ENCODE results near the gene SPATA21.

The SPATA21 gene

DNA sequence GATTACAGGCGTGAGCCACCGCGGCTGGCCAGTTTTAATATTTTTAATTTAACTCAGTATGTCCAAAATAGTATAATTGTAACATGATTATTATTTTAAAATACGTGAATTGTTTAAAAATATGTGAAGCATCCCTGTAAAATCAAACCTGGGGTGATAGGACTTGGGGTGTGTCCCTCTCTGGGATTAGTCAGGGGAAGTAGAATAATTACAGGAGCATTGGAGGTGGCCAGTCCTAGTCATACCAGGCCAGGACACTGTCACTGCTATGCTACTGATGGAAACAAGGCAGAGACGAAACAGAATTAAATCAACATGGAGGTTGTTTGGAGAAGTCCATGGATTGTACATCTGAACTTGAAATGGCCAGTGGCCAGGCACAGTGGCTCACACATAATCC lies 53.3 kb downstream of the SPATA21 start:
- Histone ChIP-seq H3K27ac (ENCODE audit: low read length) (no peak overlapping the region), H3K4me3 (ENCODE audit: low read depth in 1 of 2, low read length in 2 of 2) (no peak overlapping the region), H3K9ac (ENCODE audit: low read depth, low read length) (no peak overlapping the region), H3K4me2 (ENCODE audit: insufficient read depth, low read length) (no peak overlapping the region), H3K9me3 (ENCODE audit: insufficient read depth, low read length, severe bottlenecking) (no peaks in the 10 kb centered on the region), H4K20me1 (ENCODE audit: insufficient read depth, low read length) (peaks cover 92% of the 10 kb centered on the region), H3K79me2 (ENCODE audit: insufficient read depth, low read length) (peaks cover 99% of the 10 kb centered on the region), H2AFZ (ENCODE audit: low read depth, low read length) (no peak overlapping the region), H3K27me3 (ENCODE audit: insufficient read depth, low read length, poor library complexity) (no peaks in the 10 kb centered on the region), H3K36me3 (ENCODE audit: insufficient read depth, low read length) (peaks cover 21% of the 10 kb centered on the region), H3K4me1 (ENCODE audit: insufficient read depth, low read length) (peaks cover 6% of the 10 kb centered on the region)
- TF ChIP-seq EZH2 (IDR thresholded peaks at IDR 0.05; ENCODE audit: borderline replicate concordance, low read depth, low read length, severe bottlenecking): no peak
- TF ChIP-seq, protein P1, sequence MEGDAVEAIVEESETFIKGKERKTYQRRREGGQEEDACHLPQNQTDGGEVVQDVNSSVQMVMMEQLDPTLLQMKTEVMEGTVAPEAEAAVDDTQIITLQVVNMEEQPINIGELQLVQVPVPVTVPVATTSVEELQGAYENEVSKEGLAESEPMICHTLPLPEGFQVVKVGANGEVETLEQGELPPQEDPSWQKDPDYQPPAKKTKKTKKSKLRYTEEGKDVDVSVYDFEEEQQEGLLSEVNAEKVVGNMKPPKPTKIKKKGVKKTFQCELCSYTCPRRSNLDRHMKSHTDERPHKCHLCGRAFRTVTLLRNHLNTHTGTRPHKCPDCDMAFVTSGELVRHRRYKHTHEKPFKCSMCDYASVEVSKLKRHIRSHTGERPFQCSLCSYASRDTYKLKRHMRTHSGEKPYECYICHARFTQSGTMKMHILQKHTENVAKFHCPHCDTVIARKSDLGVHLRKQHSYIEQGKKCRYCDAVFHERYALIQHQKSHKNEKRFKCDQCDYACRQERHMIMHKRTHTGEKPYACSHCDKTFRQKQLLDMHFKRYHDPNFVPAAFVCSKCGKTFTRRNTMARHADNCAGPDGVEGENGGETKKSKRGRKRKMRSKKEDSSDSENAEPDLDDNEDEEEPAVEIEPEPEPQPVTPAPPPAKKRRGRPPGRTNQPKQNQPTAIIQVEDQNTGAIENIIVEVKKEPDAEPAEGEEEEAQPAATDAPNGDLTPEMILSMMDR (IDR thresholded peaks at IDR 0.05; ENCODE audit: borderline replicate concordance, extremely low read depth, low read length, poor library complexity, severe bottlenecking): no peak
- DNase-seq (no peak), ATAC-seq (ENCODE audit: insufficient read depth, low read depth) (no peak)

DNA sequence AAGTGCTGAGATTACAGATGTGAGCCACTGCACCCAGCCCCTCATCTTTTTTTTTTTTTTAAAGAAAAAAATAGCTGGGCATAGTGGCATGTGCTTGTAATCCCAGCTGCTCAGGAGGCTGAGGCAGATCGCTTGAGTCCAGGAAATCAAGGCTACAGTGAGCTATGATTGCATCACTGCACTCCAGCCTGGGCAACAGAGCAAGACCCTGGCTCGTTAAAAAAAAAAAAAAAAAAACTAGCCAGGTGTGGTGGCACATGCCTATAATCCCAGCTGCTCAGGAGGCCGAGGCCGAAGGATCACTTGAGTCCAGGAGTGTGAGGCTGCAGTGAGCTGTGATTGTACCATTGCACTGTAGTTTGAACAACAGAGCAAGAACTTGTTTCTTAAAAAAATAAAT lies 56.4 kb downstream of the SPATA21 start:
- Histone ChIP-seq H3K9ac (ENCODE audit: low read depth, low read length) (no peak overlapping the region), H2AFZ (ENCODE audit: low read depth, low read length) (no peak overlapping the region), H3K36me3 (ENCODE audit: insufficient read depth, low read length) (peaks cover 12% of the 10 kb centered on the region), H3K9me3 (ENCODE audit: insufficient read depth, low read length, severe bottlenecking) (no peaks in the 10 kb centered on the region), H3K27ac (ENCODE audit: low read length) (no peak overlapping the region), H3K79me2 (ENCODE audit: insufficient read depth, low read length) (peaks cover 99% of the 10 kb centered on the region), H3K27me3 (ENCODE audit: insufficient read depth, low read length, poor library complexity) (no peaks in the 10 kb centered on the region), H4K20me1 (ENCODE audit: insufficient read depth, low read length) (peaks cover 91% of the 10 kb centered on the region), H3K4me3 (ENCODE audit: low read depth in 1 of 2, low read length in 2 of 2) (no peak overlapping the region), H3K4me2 (ENCODE audit: insufficient read depth, low read length) (no peak overlapping the region), H3K4me1 (ENCODE audit: insufficient read depth, low read length) (no peaks in the 10 kb centered on the region)
- DNase-seq: no peak
- no peak for ATAC-seq (ENCODE audit: insufficient read depth, low read depth)
- TF ChIP-seq EZH2 (IDR thresholded peaks at IDR 0.05; ENCODE audit: borderline replicate concordance, low read depth, low read length, severe bottlenecking): no peak
- TF ChIP-seq, protein P1 (IDR thresholded peaks at IDR 0.05; ENCODE audit: borderline replicate concordance, extremely low read depth, low read length, poor library complexity, severe bottlenecking): no peak

DNA sequence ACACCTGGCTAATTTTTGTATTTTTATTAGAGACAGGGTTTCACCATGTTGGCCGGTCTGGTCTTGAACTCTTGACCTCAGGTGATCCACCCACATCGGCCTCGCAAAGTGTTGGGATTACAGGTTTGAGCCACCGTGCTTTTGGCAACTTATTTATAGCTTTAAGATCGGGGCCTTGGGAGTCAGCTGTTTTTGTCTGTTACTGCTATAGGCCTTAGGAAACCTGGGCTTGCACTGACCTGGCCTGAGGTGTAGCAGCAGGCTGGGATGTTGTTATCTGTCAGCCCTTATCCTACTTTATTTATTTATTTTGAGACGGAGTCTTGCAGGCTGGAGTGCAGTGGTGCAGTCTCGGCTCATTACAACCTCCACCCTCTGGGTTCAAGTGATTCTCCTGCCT lies 58.8 kb downstream of the SPATA21 start:
- Histone ChIP-seq H3K27ac (ENCODE audit: low read length) (no peak overlapping the region), H2AFZ (ENCODE audit: low read depth, low read length) (no peak overlapping the region), H3K79me2 (ENCODE audit: insufficient read depth, low read length) (peaks cover 100% of the 10 kb centered on the region), H3K9me3 (ENCODE audit: insufficient read depth, low read length, severe bottlenecking) (no peaks in the 10 kb centered on the region), H3K9ac (ENCODE audit: low read depth, low read length) (no peak overlapping the region), H3K4me3 (ENCODE audit: low read depth in 1 of 2, low read length in 2 of 2) (no peak overlapping the region), H3K4me2 (ENCODE audit: insufficient read depth, low read length) (no peak overlapping the region), H3K27me3 (ENCODE audit: insufficient read depth, low read length, poor library complexity) (no peaks in the 10 kb centered on the region), H4K20me1 (ENCODE audit: insufficient read depth, low read length) (peaks cover 93% of the 10 kb centered on the region), H3K36me3 (ENCODE audit: insufficient read depth, low read length) (peaks cover 9% of the 10 kb centered on the region; the same call in 1 of the 2 replicates), H3K4me1 (ENCODE audit: insufficient read depth, low read length) (0 out of 2 replicates have a peak, but pooled peaks cover 2% of the 10 kb centered on the region)
- TF ChIP-seq EZH2 (IDR thresholded peaks at IDR 0.05; ENCODE audit: borderline replicate concordance, low read depth, low read length, severe bottlenecking): no peak
- TF ChIP-seq, protein P1 (IDR thresholded peaks at IDR 0.05; ENCODE audit: borderline replicate concordance, extremely low read depth, low read length, poor library complexity, severe bottlenecking): no peak
- DNase-seq (no peak), ATAC-seq (ENCODE audit: insufficient read depth, low read depth) (no peak)

DNA sequence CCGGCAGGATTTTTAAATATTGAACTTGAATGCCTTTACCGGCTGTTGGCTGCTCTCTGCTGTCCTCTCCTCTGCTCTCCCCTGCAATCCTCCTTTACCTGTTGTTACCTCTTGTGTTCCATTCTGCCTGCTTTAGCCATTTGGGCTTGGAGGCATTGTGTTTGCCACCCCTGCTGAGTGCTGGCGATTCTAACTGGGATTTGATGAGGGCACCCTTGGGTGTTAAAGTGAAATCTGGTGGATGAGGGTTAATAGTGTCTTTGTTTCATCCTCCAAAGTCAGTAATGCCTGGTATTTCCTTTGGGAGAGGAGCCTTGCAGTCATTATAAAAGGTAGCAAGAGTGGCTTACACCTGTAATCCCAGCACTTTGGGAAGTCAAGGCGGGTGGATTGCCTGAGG lies 60.3 kb downstream of the SPATA21 start:
- ATAC-seq (ENCODE audit: insufficient read depth, low read depth): no peak
- Histone ChIP-seq H3K4me2 (ENCODE audit: insufficient read depth, low read length) (no peak overlapping the region), H3K27ac (ENCODE audit: low read length) (no peak overlapping the region; the same call in 1 of the 2 replicates), H3K36me3 (ENCODE audit: insufficient read depth, low read length) (peaks cover 14% of the 10 kb centered on the region), H3K79me2 (ENCODE audit: insufficient read depth, low read length) (peaks cover 98% of the 10 kb centered on the region), H3K27me3 (ENCODE audit: insufficient read depth, low read length, poor library complexity) (no peaks in the 10 kb centered on the region), H3K9me3 (ENCODE audit: insufficient read depth, low read length, severe bottlenecking) (no peaks in the 10 kb centered on the region), H3K4me1 (ENCODE audit: insufficient read depth, low read length) (0 out of 2 replicates have a peak, but pooled peaks cover 2% of the 10 kb centered on the region), H4K20me1 (ENCODE audit: insufficient read depth, low read length) (peaks cover 92% of the 10 kb centered on the region), H3K9ac (ENCODE audit: low read depth, low read length) (no peak overlapping the region), H3K4me3 (ENCODE audit: low read depth in 1 of 2, low read length in 2 of 2) (no peak overlapping the region), H2AFZ (ENCODE audit: low read depth, low read length) (no peak overlapping the region)
- TF ChIP-seq, protein P1 (IDR thresholded peaks at IDR 0.05; ENCODE audit: borderline replicate concordance, extremely low read depth, low read length, poor library complexity, severe bottlenecking): no peak
- no peak for TF ChIP-seq EZH2 (IDR thresholded peaks at IDR 0.05; ENCODE audit: borderline replicate concordance, low read depth, low read length, severe bottlenecking)
- DNase-seq: no peak

All from DND-41 (cell line).